MCF 10A (cell line): ENCODE data around the gene DTX1. TPM values are rescaled to one million over a fixed set of nuclear protein-coding genes. Genes with fewer than 3 reads are reported as not detected.

Experiments used
- BruUV-seq: library from RNA; stranded (reverse); fragments of 400-500 nt; replicated peaks from 2 replicates; lab custom pipeline; 2021; lab: Mats Ljungman, UMichigan
- CTCF ChIA-PET: fragments of 300-600 bp; sonication (Branson Sonifier 250); formaldehyde crosslinking; extraction: SDS; loops from one replicate; lab custom pipeline; 2021; ENCODE audit warnings: antibody characterized with exemption, inconsistent platforms; lab: Yijun Ruan, JAX
- POLR2A ChIA-PET: fragments of 300-600, 350-650 bp; sonication (Branson Sonifier 250); formaldehyde crosslinking; extraction: SDS; loops from one replicate; lab custom pipeline; 2020; ENCODE audit warnings: antibody characterized with exemption, inconsistent platforms; lab: Yijun Ruan, JAX
- DNase-seq: peaks from one replicate; pipeline ENCODE4 v3.0.0-alpha.2; 2018; ENCODE audit not compliant: unreplicated experiment
- H3K27ac Mint-ChIP-seq: one replicate; pipeline ENCODE4 v1.8.0; 2022; ENCODE audit warnings: mild to moderate bottlenecking, low read depth, mixed read lengths; ENCODE audit not compliant: unreplicated experiment
- H3K27me3 Mint-ChIP-seq: one replicate; pipeline ENCODE4 v1.8.0; 2022; ENCODE audit warnings: mixed read lengths; ENCODE audit not compliant: insufficient read depth, unreplicated experiment
- H3K36me3 Mint-ChIP-seq: one replicate; pipeline ENCODE4 v1.8.0; 2022; ENCODE audit warnings: mild to moderate bottlenecking, moderate library complexity, mixed read lengths; ENCODE audit not compliant: insufficient read depth, unreplicated experiment
- H3K4me1 Mint-ChIP-seq: one replicate; pipeline ENCODE4 v1.8.0; 2022; ENCODE audit warnings: mixed read lengths; ENCODE audit not compliant: insufficient read depth, unreplicated experiment
- H3K4me3 Mint-ChIP-seq: one replicate; pipeline ENCODE4 v1.8.0; 2022; ENCODE audit warnings: mild to moderate bottlenecking, moderate library complexity, mixed read lengths; ENCODE audit not compliant: unreplicated experiment
- H3K9me3 Mint-ChIP-seq: one replicate; pipeline ENCODE4 v1.8.0; 2022; ENCODE audit warnings: mixed read lengths; ENCODE audit not compliant: unreplicated experiment
- CTCF ChIP-seq: fragments of 200-600 bp; IDR thresholded peaks from one replicate; pipeline ENCODE4 v1.8.0; 2022; ENCODE audit warnings: antibody characterized with exemption, mild to moderate bottlenecking; ENCODE audit not compliant: unreplicated experiment
- intact Hi-C: fragments of 100-400 bp; cut with micrococcal nuclease; formaldehyde crosslinking; loops from 2 replicates; pipeline ENCODE4 v1.14.1; 2022
- total RNA-seq: library from RNA; stranded (reverse); gene quantifications from 2 replicates; pipeline ENCODE4 v1.2.3, GENCODE V29; 2022

The DTX1 gene
- total RNA-seq, 1 experiment from 2014 or later, result not detected

GRCh38 chr12:113118142-113118541, 61.6 kb downstream of the DTX1 start:
- ChIA-PET POLR2A (no interaction called here), CTCF (no interaction called here)
- H3K36me3 Mint-ChIP-seq, result no peaks in the 10 kb centered on the region

GRCh38 chr12:113119980-113120669, 63.6 kb downstream of the DTX1 start:
- Mint-ChIP-seq H3K9me3 (peaks cover 7% of the 10 kb centered on the region), H3K27ac (no peak overlapping the region), H3K4me3 (no peak overlapping the region), H3K27me3 (peaks cover 22% of the 10 kb centered on the region), H3K36me3 (no peaks in the 10 kb centered on the region), H3K4me1 (peaks cover 6% of the 10 kb centered on the region)
- no peak for TF ChIP-seq CTCF
- no TSS peak for BruUV-seq
- DNase-seq, result no peak
- intact Hi-C loops, result no loop called here
- POLR2A ChIA-PET, result no interaction called here
- CTCF ChIA-PET, result interaction anchor here (0.8 to 1.1 kb wide), 2 partner anchors 14 to 35 kb away, joined by 3 to 5 read pairs; no protein-coding TSS in a partner anchor

More at GRCh38 chr12:113118142-113118541, 61.6 kb downstream of the DTX1 start:
- Mint-ChIP-seq H3K4me1 (peaks cover 6% of the 10 kb centered on the region), H3K27me3 (peaks cover 19% of the 10 kb centered on the region), H3K27ac (no peak overlapping the region), H3K9me3 (peaks cover 4% of the 10 kb centered on the region), H3K4me3 (no peak overlapping the region)
- intact Hi-C loops, result no loop called here
- BruUV-seq, result no TSS peak
- DNase-seq, result no peak
- no peak for TF ChIP-seq CTCF

GRCh38 chr12:113120670-113121370, 64.3 kb downstream of the DTX1 start:
- ChIA-PET CTCF (interaction anchor here (0.8 to 1.3 kb wide), 3 partner anchors 14 to 128 kb away, joined by 3 to 5 read pairs (median 3); no protein-coding TSS in a partner anchor), POLR2A (no interaction called here)
- peaks cover 7% of the 10 kb centered on the region for H3K9me3 Mint-ChIP-seq
- H3K36me3 Mint-ChIP-seq, result no peaks in the 10 kb centered on the region
- H3K4me1 Mint-ChIP-seq, result peaks cover 6% of the 10 kb centered on the region
- DNase-seq, result no peak
- intact Hi-C loops, result no loop called here
- no peak overlapping the region for H3K27ac Mint-ChIP-seq
- peaks cover 22% of the 10 kb centered on the region for H3K27me3 Mint-ChIP-seq
- BruUV-seq, result no TSS peak
- TF ChIP-seq CTCF, result no peak
- H3K4me3 Mint-ChIP-seq, result no peak overlapping the region

- H3K27me3 Mint-ChIP-seq, result peaks cover 6% of the 10 kb centered on the region
- no peaks in the 10 kb centered on the region for H3K36me3 Mint-ChIP-seq
- DNase-seq, result no peak
- BruUV-seq, result no TSS peak
- CTCF ChIA-PET, result no interaction called here
- H3K4me1 Mint-ChIP-seq, result peaks cover 7% of the 10 kb centered on the region
- H3K9me3 Mint-ChIP-seq, result peaks cover 7% of the 10 kb centered on the region
- intact Hi-C loops, result no loop called here
- POLR2A ChIA-PET, result no interaction called here
- TF ChIP-seq CTCF, result no peak
- no peak overlapping the region for H3K27ac Mint-ChIP-seq
- no peak overlapping the region for H3K4me3 Mint-ChIP-seq
Measured at GRCh38 chr12:113127791-113128199, 71.3 kb downstream of the DTX1 start.
